SK-N-MC (cell line): ENCODE data around the gene AMHR2.

Experiments used
- EZH2 ChIP-seq: fragments of 200-600 bp; sonication (generic); IDR thresholded peaks from one replicate; pipeline ENCODE4 v1.6.1; 2017; ENCODE audit warnings: antibody characterized with exemption
- FOXP2 ChIP-seq: optimal IDR thresholded peaks from 2 replicates; pipeline ENCODE3; 2011; ENCODE audit warnings: mild to moderate bottlenecking, moderate library complexity; ENCODE audit not compliant: insufficient read depth; ENCODE audit errors: extremely low read length, control extremely low read depth
- POLR2AphosphoS5 ChIP-seq: IDR thresholded peaks from 2 replicates; pipeline ENCODE4 v1.6.1; 2012; ENCODE audit warnings: mild to moderate bottlenecking, low read depth, low read length, borderline replicate concordance

DNA sequence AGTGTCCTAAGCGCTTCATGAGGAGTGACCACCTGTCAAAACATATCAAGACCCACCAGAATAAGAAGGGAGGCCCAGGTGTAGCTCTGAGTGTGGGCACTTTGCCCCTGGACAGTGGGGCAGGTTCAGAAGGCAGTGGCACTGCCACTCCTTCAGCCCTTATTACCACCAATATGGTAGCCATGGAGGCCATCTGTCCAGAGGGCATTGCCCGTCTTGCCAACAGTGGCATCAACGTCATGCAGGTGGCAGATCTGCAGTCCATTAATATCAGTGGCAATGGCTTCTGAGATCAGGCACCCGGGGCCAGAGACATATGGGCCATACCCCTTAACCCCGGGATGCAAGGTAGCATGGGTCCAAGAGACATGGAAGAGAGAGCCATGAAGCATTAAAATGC, 12.7 kb upstream of the AMHR2 start:
- no peak for TF ChIP-seq EZH2
- no peak for TF ChIP-seq POLR2AphosphoS5
- no peak for TF ChIP-seq FOXP2
